Adrenal gland (tissue), 5 donors: Measurements from ENCODE around the gene LRRC14B.
"Not testable (repeated sequence)": the region's sequence is repeated elsewhere in the genome, so short reads cannot be mapped to it uniquely, and the experiment has no call there.

ENCODE experiments used
- POLR2A ChIP-seq, 2 donors: fragments of 450-650 bp; IDR thresholded peaks; one replicate each; pipeline ENCODE4 v1.6.1; 2017; ENCODE audit warnings: antibody characterized with exemption in 2 of 2, mild to moderate bottlenecking in 2 of 2, moderate library complexity in 1 of 2
- TF ChIP-seq, protein P1 (sequence below), 6 experiments: fragments of 450-650 bp in 4 of 6; fragments of 200-600 bp in 2 of 6; sonication (generic) in 1 of 6; IDR thresholded peaks; 1 replicate in 5 of 6; 2 replicates in 1 of 6; pipeline versions ENCODE4 v1.5.1 to v1.8.0; 2016 to 2021; ENCODE audit warnings: antibody characterized with exemption in 6 of 6, mild to moderate bottlenecking in 2 of 6, moderate library complexity in 1 of 6
- donor health status: DM: no; HTN: no; CAD: no.

DNA sequence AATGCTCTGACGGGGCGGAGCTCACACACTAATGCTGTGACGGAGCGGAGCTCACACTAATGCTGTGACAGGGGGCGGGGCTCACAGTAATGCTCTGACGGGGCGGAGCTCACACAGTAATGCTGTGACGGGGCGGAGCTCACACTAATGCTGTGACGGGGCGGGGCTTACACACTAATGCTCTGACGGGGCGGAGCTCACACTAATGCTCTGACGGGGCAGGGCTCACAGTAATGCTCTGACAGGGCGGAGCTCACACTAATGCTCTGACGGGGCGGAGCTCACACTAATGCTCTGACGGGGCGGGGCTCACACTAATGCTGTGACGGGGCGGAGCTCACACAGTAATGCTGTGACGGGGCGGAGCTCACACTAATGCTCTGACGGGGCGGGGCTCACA, 26.5 kb upstream of the LRRC14B start:
- TF ChIP-seq POLR2A (IDR thresholded peaks at IDR 0.05): not testable (repeated sequence)
- TF ChIP-seq, protein P1, sequence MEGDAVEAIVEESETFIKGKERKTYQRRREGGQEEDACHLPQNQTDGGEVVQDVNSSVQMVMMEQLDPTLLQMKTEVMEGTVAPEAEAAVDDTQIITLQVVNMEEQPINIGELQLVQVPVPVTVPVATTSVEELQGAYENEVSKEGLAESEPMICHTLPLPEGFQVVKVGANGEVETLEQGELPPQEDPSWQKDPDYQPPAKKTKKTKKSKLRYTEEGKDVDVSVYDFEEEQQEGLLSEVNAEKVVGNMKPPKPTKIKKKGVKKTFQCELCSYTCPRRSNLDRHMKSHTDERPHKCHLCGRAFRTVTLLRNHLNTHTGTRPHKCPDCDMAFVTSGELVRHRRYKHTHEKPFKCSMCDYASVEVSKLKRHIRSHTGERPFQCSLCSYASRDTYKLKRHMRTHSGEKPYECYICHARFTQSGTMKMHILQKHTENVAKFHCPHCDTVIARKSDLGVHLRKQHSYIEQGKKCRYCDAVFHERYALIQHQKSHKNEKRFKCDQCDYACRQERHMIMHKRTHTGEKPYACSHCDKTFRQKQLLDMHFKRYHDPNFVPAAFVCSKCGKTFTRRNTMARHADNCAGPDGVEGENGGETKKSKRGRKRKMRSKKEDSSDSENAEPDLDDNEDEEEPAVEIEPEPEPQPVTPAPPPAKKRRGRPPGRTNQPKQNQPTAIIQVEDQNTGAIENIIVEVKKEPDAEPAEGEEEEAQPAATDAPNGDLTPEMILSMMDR (IDR thresholded peaks at IDR 0.05): not testable (repeated sequence)
